HEK293T (cell line): ENCODE data around the gene SNX21.
A peak's percentile ranks its signal among the peaks of the same experiment; 100 is the strongest.

Experiments
- CTCF ChIA-PET: fragments of 350-600 bp; formaldehyde crosslinking; extraction: SDS; loops from one replicate; lab custom pipeline; 2021; ENCODE audit warnings: antibody characterized with exemption, inconsistent platforms; lab: Yijun Ruan, JAX
- POLR2A ChIA-PET: fragments of 350-600 bp; formaldehyde crosslinking; extraction: SDS; loops from one replicate; lab custom pipeline; 2020; ENCODE audit warnings: antibody characterized with exemption, inconsistent platforms; lab: Yijun Ruan, JAX
- DNase-seq: peaks from one replicate; pipeline ENCODE4 v3.0.0; 2012; ENCODE audit warnings: mixed read lengths; ENCODE audit errors: extremely low spot score
- ARNT ChIP-seq: fragments of 450-650 bp; IDR thresholded peaks from 2 replicates; pipeline ENCODE4 v1.6.1; 2017; ENCODE audit warnings: mild to moderate bottlenecking
- BHLHE40 ChIP-seq: fragments of 450-650 bp; IDR thresholded peaks from 2 replicates; pipeline ENCODE4 v1.6.1; 2016; ENCODE audit warnings: mild to moderate bottlenecking, moderate library complexity, borderline replicate concordance
- CTBP1 ChIP-seq: fragments of 450-650 bp; IDR thresholded peaks from 2 replicates; pipeline ENCODE4 v1.6.1; 2016; ENCODE audit warnings: borderline replicate concordance
- ELF4 ChIP-seq: fragments of 450-650 bp; IDR thresholded peaks from 2 replicates; pipeline ENCODE4 v1.6.1; 2017; ENCODE audit warnings: antibody characterized with exemption
- FOXA1 ChIP-seq: fragments of 450-650 bp; IDR thresholded peaks from 2 replicates; pipeline ENCODE4 v1.6.1; 2016; ENCODE audit warnings: mild to moderate bottlenecking
- FOXK2 ChIP-seq: fragments of 450-650 bp; IDR thresholded peaks from 2 replicates; pipeline ENCODE4 v1.6.1; 2016; ENCODE audit warnings: mild to moderate bottlenecking
- FOXM1 ChIP-seq: fragments of 450-650 bp; IDR thresholded peaks from 2 replicates; pipeline ENCODE4 v1.6.1; 2017; ENCODE audit warnings: mild to moderate bottlenecking, borderline replicate concordance
- HDGF ChIP-seq: fragments of 450-650 bp; IDR thresholded peaks from 2 replicates; pipeline ENCODE4 v1.6.1; 2017; ENCODE audit warnings: antibody characterized with exemption, borderline replicate concordance
- L3MBTL2 ChIP-seq: fragments of 450-650 bp; conservative IDR thresholded peaks from 2 replicates; pipeline ENCODE4 v1.6.1; 2016; ENCODE audit warnings: mild to moderate bottlenecking
- LEF1 ChIP-seq: fragments of 450-650 bp; IDR thresholded peaks from 2 replicates; pipeline ENCODE4 v1.6.1; 2017; ENCODE audit warnings: mild to moderate bottlenecking, borderline replicate concordance
- NFRKB ChIP-seq: fragments of 450-650 bp; IDR thresholded peaks from 2 replicates; pipeline ENCODE4 v1.6.1; 2016; ENCODE audit warnings: mild to moderate bottlenecking, moderate library complexity
- SP1 ChIP-seq: fragments of 450-650 bp; IDR thresholded peaks from 2 replicates; pipeline ENCODE4 v1.6.1; 2017
- SUZ12 ChIP-seq: fragments of 450-650 bp; IDR thresholded peaks from 2 replicates; pipeline ENCODE4 v1.6.1; 2016; ENCODE audit warnings: mild to moderate bottlenecking
- TARDBP ChIP-seq: fragments of 450-650 bp; IDR thresholded peaks from 2 replicates; pipeline ENCODE4 v1.6.1; 2016
- ZNF384 ChIP-seq: fragments of 450-650 bp; IDR thresholded peaks from 2 replicates; pipeline ENCODE4 v1.6.1; 2016
- TF ChIP-seq, protein P1 (sequence below): fragments of 450-650 bp; IDR thresholded peaks from 2 replicates; pipeline ENCODE4 v1.6.1; 2016

Gene SNX21

DNA sequence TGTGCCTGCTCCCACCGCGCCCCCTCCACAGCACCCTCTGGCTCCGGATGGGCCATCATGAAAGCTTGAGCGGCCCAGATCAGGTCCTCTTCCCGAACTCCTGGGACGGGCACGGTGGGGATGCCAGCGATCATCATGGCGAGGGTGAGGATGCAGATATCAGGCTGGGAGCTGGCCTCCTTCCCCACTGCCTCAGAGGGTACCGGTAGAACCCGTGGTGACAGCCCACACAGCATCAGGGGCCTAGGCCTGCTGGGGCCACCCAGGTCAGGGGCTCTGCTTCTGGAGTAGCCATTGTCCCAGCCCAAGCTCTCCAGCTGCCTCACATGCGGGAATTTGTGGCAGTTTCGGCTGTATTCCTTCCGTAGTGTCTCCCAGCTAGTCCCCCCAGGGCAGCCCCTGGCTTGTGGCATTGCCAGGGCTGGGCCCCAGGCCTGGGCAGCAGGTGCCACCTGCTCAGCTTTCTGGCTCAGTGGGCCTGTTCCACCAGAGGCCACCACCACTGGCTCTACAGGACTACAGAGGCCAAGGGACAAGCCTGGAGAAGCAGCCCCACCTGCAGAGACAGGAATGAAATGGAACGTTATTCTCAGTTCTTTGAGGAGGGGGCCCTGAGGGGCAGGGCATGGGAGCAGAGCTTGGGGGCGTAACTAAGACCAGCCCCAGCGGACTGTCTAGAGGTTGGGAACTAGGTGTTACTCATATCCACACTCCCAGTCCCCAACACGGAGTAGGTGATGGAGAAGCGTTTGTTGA, 53.2 kb downstream of the SNX21 start:
- ChIA-PET CTCF (no interaction called here), POLR2A (no interaction called here)
- TF ChIP-seq FOXK2 (no peak), SP1 (no peak), ARNT (no peak)
- DNase-seq: no peak

DNA sequence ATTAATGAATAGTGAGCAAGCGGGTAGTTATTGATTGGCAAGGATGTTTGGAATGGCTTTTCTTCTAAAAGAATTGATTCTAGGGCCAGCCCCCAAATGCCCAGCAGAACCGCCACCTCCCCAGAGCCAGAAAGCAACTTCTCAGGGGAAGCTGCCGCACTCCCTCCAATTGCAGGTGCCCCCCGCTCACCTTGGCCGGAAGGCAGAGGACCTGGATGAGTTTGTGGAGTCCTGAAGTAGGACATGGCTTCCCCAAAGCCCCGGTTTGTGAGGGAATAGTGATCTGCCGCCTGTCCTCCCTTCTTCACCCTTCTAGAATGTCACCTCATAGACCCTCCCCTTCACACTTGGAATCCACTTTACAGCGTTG, 53.7 kb downstream of the SNX21 start, which contains the start of gene SPATA25:
TSS of gene SPATA25 (minus strand) at position 277 of the 370 bp plus-strand sequence. CDS start at position 245, 32 bp downstream.
- POLR2A ChIA-PET: no interaction called here
- no peak for TF ChIP-seq SUZ12
- TF ChIP-seq LEF1: no peak
- no peak for TF ChIP-seq CTBP1
- no peak for TF ChIP-seq HDGF
- no peak for TF ChIP-seq ARNT
- TF ChIP-seq TARDBP: no peak
- TF ChIP-seq BHLHE40: no peak
- TF ChIP-seq, protein P1, sequence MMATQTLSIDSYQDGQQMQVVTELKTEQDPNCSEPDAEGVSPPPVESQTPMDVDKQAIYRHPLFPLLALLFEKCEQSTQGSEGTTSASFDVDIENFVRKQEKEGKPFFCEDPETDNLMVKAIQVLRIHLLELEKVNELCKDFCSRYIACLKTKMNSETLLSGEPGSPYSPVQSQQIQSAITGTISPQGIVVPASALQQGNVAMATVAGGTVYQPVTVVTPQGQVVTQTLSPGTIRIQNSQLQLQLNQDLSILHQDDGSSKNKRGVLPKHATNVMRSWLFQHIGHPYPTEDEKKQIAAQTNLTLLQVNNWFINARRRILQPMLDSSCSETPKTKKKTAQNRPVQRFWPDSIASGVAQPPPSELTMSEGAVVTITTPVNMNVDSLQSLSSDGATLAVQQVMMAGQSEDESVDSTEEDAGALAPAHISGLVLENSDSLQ: no peak
- TF ChIP-seq ELF4: no peak
- TF ChIP-seq FOXK2: no peak
- no peak for TF ChIP-seq FOXA1
- no peak for TF ChIP-seq NFRKB
- no peak for TF ChIP-seq L3MBTL2
- TF ChIP-seq SP1: no peak
- CTCF ChIA-PET: no interaction called here
- DNase-seq: no peak

DNA sequence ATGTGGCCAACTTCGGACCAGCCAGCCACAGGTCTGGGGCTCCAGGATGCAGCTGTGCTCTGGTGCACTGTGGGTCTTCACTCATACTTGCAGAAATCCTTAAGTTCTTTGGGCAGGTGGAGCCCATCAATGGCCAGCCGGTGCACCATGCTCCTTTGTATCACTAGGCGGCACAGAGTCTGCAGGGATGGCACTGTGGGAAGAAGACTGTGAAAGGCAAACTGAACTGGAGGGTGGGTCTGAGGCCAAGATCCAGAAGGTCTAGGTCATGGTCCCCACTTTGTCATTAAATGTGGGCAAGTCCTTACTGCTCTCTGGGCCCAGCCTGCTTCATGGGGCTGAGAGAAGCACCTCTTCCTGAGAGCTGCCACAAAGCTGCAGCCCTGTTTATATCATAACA, 55.1 kb downstream of the SNX21 start:
- POLR2A ChIA-PET: interaction anchor here (1.0 to 5.6 kb wide), 2 partner anchors 7 to 46 kb away, joined by 3 to 30 read pairs; partner anchors contain the start of gene ZSWIM1
- TF ChIP-seq ZNF384 (no peak), HDGF (no peak)
- CTCF ChIA-PET: no interaction called here

DNA sequence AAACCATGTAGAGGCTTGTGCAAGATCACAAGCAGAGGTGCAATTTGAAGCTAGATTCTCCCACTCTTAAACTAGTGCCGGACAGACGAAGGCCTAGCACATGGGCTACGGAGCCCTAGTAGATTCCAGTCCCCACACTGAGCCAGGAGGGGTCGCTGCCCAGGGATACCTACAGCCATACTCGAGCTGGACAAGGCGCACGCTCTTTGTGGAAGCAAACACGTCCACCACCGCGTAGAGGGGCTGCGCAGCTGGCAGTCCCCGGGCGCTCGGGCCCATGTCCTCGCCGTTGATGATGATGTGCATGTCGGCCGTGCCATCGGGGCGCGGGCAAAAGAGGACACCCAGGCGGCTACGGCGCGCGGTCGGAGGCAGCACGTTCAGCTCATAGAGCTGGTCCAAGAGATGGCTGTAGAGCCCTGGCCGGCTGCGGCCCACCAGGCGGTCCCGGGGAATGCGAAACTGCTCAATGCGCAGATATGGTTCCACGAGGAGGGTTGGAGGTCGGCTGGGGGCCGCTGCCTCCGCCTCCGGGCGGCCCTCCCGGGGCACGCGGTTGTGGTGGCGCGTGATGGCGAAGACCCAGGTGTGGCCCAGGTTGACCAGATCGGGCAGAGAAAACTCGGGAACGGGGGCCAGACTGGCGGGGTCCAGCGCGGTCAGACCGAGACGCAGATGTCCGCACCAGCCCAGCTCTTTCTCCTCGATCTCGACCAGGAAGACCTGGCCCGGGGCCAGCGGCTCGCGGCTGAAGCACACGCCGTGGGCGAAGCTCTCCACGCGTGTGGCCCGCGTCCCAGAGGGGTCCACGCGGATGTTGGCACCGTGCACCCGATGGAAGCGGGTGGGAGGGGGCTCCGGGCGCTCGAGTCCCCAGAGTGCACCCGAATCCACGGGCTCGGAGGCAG, 56.7 kb downstream of the SNX21 start:
- TF ChIP-seq FOXA1: no peak
- TF ChIP-seq SUZ12: no peak
- TF ChIP-seq ARNT: no peak
- no peak for TF ChIP-seq L3MBTL2
- ChIA-PET POLR2A (interaction anchor here (0.7 to 5.6 kb wide), 4 partner anchors 8 to 57 kb away, joined by 3 to 30 read pairs (median 4); partner anchors contain the start of genes SNX21 and ZSWIM1), CTCF (interaction anchor here (0.5 kb wide), 1 partner anchor 38 kb away, joined by 4 read pairs; no protein-coding TSS in a partner anchor)
- DNase-seq: no peak

More for the DNA sequence above, 55.1 kb downstream of the SNX21 start:
- no peak for DNase-seq

DNA sequence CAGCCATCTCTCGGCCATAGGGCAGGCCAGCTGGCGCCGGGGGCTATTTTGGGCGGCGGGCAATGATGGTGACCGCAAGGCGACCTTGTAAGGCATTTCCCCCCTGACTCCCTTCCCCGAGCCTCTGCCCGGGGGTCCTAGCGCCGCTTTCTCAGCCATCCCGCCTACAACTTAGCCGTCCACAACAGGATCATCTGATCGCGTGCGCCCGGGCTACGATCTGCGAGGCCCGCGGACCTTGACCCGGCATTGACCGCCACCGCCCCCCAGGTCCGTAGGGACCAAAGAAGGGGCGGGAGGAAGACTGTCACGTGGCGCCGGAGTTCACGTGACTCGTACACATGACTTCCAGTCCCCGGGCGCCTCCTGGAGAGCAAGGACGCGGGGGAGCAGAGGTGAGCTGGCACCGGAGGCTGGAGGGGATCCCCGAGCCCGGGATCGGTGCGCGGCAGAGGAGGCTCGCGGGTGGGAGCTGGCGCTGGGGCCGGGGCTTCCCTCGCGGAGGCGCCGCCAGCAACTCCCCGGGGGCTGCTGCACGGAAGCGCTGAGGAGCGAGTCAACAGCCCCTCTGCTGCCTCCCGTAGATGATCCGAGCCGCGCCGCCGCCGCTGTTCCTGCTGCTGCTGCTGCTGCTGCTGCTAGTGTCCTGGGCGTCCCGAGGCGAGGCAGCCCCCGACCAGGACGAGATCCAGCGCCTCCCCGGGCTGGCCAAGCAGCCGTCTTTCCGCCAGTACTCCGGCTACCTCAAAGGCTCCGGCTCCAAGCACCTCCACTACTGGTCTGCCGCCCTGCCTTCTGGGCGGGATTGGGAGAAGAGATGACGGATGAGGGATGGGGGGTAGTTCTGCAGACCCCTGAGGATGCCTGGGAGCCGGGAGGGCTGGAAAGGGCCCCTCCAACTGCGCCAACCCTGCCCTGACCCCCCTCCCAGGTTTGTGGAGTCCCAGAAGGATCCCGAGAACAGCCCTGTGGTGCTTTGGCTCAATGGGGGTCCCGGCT, 57.7 kb downstream of the SNX21 start, which contains the start of the genes CTSA and NEURL2:
TSS of gene CTSA (plus strand) at position 351 of the 999 bp plus-strand sequence. CDS start at position 585, 234 bp downstream.
TSS of gene NEURL2 (minus strand) at position 224 of the 999 bp plus-strand sequence. CDS start at position 7, 217 bp downstream.
- POLR2A ChIA-PET: interaction anchor here (0.6 to 5.6 kb wide), 5 partner anchors 9 to 58 kb away, joined by 3 to 30 read pairs (median 4); partner anchors contain the start of genes SNX21 and ZSWIM1
- CTCF ChIA-PET: no interaction called here
- peak; percentile 79; the same call in 1 of the 2 replicates for TF ChIP-seq FOXM1
- TF ChIP-seq, protein P1: no peak
- 0 out of 2 replicates have a peak, but pooled peaks have one; percentile 15 for TF ChIP-seq NFRKB
- TF ChIP-seq ARNT: 0 out of 2 replicates have a peak, but pooled peaks have one; percentile 33
- TF ChIP-seq L3MBTL2: peak; percentile 92
- TF ChIP-seq HDGF: no peak
- peak; percentile 63 for TF ChIP-seq ELF4
- peak; percentile 89 for DNase-seq
